Muscle of leg (tissue), 11 donors: Measurements from ENCODE around the gene FARP1. TPM values are rescaled to one million over a fixed set of nuclear protein-coding genes. Genes with fewer than 3 reads are reported as not detected.

ENCODE experiments used
- DNase-seq: peaks from one replicate; pipeline ENCODE4 v3.0.0; 2013
- H3K27ac ChIP-seq: one replicate; pipeline ENCODE4 v1.5.1; 2013; ENCODE audit warnings: mild to moderate bottlenecking, low read length, control low read depth
- H3K27me3 ChIP-seq: one replicate; pipeline ENCODE4 v1.6.1; 2013; ENCODE audit warnings: low read length; ENCODE audit not compliant: control insufficient read depth, insufficient read depth
- H3K36me3 ChIP-seq: one replicate; pipeline ENCODE4 v1.6.1; 2013; ENCODE audit warnings: low read length; ENCODE audit not compliant: control insufficient read depth, insufficient read depth
- H3K4me1 ChIP-seq: one replicate; pipeline ENCODE4 v1.6.1; 2013; ENCODE audit warnings: low read length; ENCODE audit not compliant: control insufficient read depth, insufficient read depth
- H3K4me3 ChIP-seq: one replicate; pipeline ENCODE4 v1.5.1; 2013; ENCODE audit warnings: low read length, control low read depth
- H3K9me3 ChIP-seq: replicated peaks from 2 replicates; pipeline ENCODE4 v1.6.1; 2013; ENCODE audit warnings: low read depth, low read length; ENCODE audit not compliant: control insufficient read depth
- WGBS: methylation state at CpG from one replicate; pipeline ENCODE4 v1.1.5; 2013; ENCODE audit warnings: missing lambda C conversion rate; ENCODE audit not compliant: insufficient coverage; 5-methylcytosine and 5-hydroxymethylcytosine counted together
- polyA plus RNA-seq, 8 donors: library from polyadenylated mRNA; unstranded; fragments of 120-200 nt; gene quantifications; one replicate each; pipeline versions ENCODE4 v1.2.1 to v1.2.3, GENCODE V29; 2013; ENCODE audit warnings: inconsistent platforms in 1 of 8, low replicate concordance in 1 of 8; ENCODE audit not compliant: insufficient read length in 8 of 8, insufficient read depth in 1 of 8
- total RNA-seq: library from RNA; stranded (reverse); fragments of 120-200 nt; gene quantifications from one replicate; pipeline ENCODE4 v1.2.4, GENCODE V29; 2013

Gene FARP1
- total and polyA plus RNA-seq, 9 donors, result 37.8 to 90.7 (median 74.3) TPM

GRCh38 chr13:98129059-98129746 is 13.7 kb upstream of the FARP1 start:
- no peak overlapping the region for H3K27ac ChIP-seq
- no peaks in the 10 kb centered on the region for H3K36me3 ChIP-seq
- 90% methylated on average over 2 of the region's 5 CpGs for WGBS
- H3K4me3 ChIP-seq, result no peak overlapping the region
- no peaks in the 10 kb centered on the region for H3K9me3 ChIP-seq
- DNase-seq, result no peak
- no peaks in the 10 kb centered on the region for H3K27me3 ChIP-seq
- no peaks in the 10 kb centered on the region for H3K4me1 ChIP-seq

DNA sequence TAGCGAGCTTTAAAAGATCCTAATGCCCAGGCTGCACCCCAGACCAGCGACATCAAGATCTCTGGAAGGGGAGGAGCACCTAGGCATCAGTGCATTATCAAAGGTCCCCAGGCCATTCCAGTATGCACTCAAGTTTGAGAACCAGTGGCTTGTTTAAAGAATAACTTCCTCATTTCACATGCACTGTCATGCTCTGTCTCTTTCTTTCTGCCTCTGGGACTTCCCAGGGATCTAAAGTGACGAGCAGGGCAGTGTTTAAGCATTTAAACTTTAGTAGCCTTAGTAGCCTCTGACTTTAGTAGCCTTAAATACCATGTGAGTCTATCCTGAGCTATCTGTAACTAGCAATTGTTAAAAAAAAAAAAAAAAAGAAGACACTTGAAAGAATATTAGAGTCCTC is 8.9 kb upstream of the FARP1 start:
- no peaks in the 10 kb centered on the region for H3K4me1 ChIP-seq
- H3K9me3 ChIP-seq, result no peaks in the 10 kb centered on the region
- WGBS, result 70% methylated on average over 2 of the region's 3 CpGs
- no peaks in the 10 kb centered on the region for H3K27me3 ChIP-seq
- no peak overlapping the region for H3K4me3 ChIP-seq
- H3K27ac ChIP-seq, result no peak overlapping the region
- no peak for DNase-seq
- no peaks in the 10 kb centered on the region for H3K36me3 ChIP-seq

DNA sequence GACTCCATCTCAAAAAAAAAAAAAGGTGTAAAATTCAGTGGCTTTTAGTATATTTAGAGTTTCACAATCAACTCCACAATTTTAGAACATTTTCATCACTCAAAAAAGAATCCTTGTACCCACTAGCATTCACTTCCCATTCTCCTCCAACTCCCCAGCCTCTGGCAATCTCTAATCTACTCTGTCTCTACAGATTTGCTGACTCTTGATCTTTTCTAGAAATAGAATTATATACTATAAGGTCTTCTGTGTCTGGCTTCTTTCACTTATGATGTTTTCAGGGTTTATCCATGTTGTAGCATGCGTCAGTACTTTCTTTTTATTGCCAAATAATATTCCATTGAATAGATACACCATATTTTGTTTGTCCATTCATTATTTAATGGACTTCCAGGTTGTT is 8.0 kb upstream of the FARP1 start:
- DNase-seq, result no peak
- Histone ChIP-seq H3K9me3 (no peaks in the 10 kb centered on the region), H3K27me3 (no peaks in the 10 kb centered on the region), H3K27ac (no peak overlapping the region), H3K4me1 (no peaks in the 10 kb centered on the region), H3K36me3 (no peaks in the 10 kb centered on the region), H3K4me3 (no peak overlapping the region)
- no CpG with 5 or more reads among the region's 1 CpG for WGBS

GRCh38 chr13:98141091-98141490 is 1.8 kb upstream of the FARP1 start:
- Histone ChIP-seq H3K4me1 (peaks cover 18% of the 10 kb centered on the region), H3K4me3 (no peak overlapping the region), H3K36me3 (no peaks in the 10 kb centered on the region), H3K27ac (no peak overlapping the region), H3K9me3 (no peaks in the 10 kb centered on the region), H3K27me3 (peaks cover 10% of the 10 kb centered on the region)
- 100% methylated on average over 3 of the region's 7 CpGs for WGBS
- DNase-seq, result no peak

DNA sequence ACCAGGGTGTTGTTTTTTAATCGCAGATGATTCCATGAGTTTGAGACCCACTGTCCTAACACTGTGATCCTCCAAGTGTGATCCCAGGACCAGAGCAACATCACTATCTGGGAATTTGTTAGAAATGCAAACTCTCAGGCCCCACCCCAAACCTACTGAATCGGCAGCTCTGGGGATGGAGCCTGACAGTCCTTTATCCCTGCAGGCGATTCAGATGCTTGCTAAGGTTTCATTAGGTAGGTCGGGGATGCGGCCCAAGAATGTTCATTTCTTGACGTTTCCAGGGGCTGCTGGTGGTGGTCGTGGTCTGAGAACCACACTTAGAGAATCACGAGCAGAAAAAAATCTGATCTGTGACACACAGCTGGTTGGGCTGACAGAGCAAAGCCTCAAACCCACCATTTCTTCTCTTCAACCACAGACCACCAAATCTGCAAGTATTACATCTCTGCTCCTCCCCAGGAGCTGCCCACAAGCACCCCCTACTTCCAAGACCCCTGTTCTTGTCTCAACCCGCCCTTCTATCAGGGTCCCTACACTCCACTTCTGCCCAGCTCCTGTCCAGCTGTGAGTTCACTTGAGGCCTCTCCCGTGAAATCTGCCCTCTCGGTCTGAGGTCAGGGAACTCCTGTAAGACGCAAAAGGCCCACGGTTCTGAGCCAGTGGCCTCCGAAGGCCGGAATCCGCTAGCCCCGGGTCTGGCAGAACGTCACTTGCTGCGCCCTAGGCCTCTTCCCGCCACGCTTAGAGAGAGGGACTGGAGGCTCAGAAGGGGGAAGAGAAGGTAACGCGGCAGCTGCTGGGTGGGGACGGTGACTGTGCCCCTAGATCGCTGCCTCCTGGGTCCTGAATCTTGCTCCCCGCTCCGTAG is 1.1 kb upstream of the FARP1 start:
- Histone ChIP-seq H3K4me3 (peak overlapping the region; percentile 63), H3K4me1 (peaks cover 18% of the 10 kb centered on the region), H3K9me3 (no peaks in the 10 kb centered on the region), H3K27ac (peak overlapping the region; percentile 35), H3K27me3 (peaks cover 10% of the 10 kb centered on the region), H3K36me3 (no peaks in the 10 kb centered on the region)
- DNase-seq, result peak; percentile 40
- WGBS, result 32% methylated on average over 17 of the region's 27 CpGs

GRCh38 chr13:98143157-98143553 is 261 bp downstream of the FARP1 start:
- Histone ChIP-seq H3K4me3 (peak overlapping the region; percentile 47), H3K27ac (no peak overlapping the region), H3K9me3 (no peaks in the 10 kb centered on the region), H3K36me3 (no peaks in the 10 kb centered on the region), H3K4me1 (peaks cover 18% of the 10 kb centered on the region), H3K27me3 (peaks cover 10% of the 10 kb centered on the region)
- DNase-seq, result no peak
- WGBS, result under 1% methylated on average over 58 of the region's 66 CpGs

DNA sequence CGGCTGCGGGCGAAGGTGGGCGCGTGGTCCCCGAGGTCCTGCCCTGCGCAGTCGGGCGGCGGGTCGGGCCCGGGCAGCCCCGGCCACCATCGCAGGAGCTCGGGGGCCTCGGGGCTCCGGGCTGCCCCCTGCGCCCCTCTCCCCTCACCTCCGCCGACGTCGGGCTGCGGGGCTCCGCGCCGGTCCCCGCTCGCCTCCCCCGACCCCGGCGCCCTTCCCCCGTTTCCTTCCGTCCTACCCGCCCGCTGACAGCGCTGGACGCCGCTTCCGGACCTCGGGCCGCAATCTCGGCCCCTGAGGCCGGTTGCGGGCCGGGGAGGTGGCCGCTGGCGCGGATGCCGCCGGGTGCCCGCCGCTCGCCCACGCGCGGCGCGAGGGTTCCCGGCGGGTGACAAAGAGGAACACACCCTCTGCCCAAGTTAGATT is 720 bp downstream of the FARP1 start:
- peak; percentile 51 for DNase-seq
- peaks cover 18% of the 10 kb centered on the region for H3K4me1 ChIP-seq
- H3K27me3 ChIP-seq, result peaks cover 10% of the 10 kb centered on the region
- under 1% methylated on average over 57 of the region's 60 CpGs for WGBS
- H3K9me3 ChIP-seq, result no peaks in the 10 kb centered on the region
- H3K4me3 ChIP-seq, result peak overlapping the region; percentile 47
- H3K36me3 ChIP-seq, result no peaks in the 10 kb centered on the region
- no peak overlapping the region for H3K27ac ChIP-seq

DNA sequence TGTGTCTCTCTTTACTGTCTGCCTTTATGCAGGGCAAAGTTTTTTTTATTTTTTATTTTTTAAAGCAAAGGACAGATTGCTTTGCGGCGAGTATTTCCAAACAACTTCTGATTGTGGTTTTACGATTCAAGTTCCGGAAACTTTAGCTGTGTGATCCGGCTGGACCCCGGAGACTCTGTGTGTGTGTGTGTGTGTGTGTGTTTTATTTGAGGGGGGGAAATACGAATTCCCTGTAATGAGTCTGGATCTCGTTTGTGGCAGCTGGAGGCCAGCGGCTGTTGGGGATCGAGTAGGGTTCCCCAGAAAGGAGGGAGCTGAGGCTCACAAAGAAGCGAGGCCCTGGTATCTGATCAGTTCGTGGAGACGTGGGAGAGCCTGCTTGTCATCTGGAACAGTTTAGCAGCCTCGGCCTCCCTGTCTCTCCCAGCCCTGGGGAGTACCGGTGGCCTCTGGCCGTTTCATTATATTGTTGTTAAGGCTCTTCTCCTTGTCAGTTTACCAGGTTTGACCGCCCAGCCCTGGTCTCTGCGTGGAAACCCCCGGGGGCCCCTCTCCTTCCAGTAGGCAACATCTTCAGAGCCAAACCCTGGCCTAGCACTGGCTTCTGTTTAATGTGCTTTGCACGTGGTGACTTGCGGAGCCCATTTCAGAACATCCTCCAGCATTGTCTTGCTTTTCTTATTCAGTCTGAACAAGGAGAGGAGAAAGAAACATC is 1.3 kb downstream of the FARP1 start:
- peak; percentile 71 for DNase-seq
- no peaks in the 10 kb centered on the region for H3K9me3 ChIP-seq
- H3K4me3 ChIP-seq, result peak overlapping the region; percentile 47
- peaks cover 10% of the 10 kb centered on the region for H3K27me3 ChIP-seq
- H3K27ac ChIP-seq, result peak overlapping the region; percentile 58
- H3K36me3 ChIP-seq, result no peaks in the 10 kb centered on the region
- 2% methylated on average over 18 of the region's 21 CpGs for WGBS
- peaks cover 18% of the 10 kb centered on the region for H3K4me1 ChIP-seq

- H3K4me1 ChIP-seq, result peaks cover 18% of the 10 kb centered on the region
- no peaks in the 10 kb centered on the region for H3K9me3 ChIP-seq
- peak overlapping the region; percentile 47 for H3K4me3 ChIP-seq
- peak; percentile 36 for DNase-seq
- no peak overlapping the region for H3K27ac ChIP-seq
- H3K36me3 ChIP-seq, result no peaks in the 10 kb centered on the region
- H3K27me3 ChIP-seq, result peaks cover 10% of the 10 kb centered on the region
- WGBS, result 0% methylated on average over 1 of the region's 10 CpGs
Measured at GRCh38 chr13:98144801-98145350, 2.0 kb downstream of the FARP1 start.

DNA sequence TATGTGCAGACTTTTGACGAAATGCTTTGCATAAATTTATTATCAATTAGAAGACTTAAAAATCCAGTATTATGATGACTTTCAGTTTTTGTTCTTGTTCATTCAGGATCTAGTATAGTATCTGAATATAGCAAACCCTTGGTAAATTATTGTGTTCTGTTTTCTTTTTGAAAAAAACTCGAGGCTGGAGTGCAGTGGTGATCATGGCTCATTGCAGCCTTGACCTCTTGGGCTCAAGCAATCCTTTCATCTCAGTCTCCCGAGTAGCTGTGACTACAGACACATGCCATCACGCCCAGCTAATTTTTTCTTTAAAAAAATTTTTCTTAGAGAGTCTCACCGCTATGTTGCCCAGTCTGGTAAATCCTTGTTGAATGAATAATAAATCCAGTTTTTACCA is 4.6 kb downstream of the FARP1 start:
- H3K27ac ChIP-seq, result no peak overlapping the region
- no CpG with 5 or more reads among the region's 5 CpGs for WGBS

More for the DNA sequence above, 4.6 kb downstream of the FARP1 start:
- Histone ChIP-seq H3K4me3 (no peak overlapping the region), H3K4me1 (peaks cover 11% of the 10 kb centered on the region), H3K27me3 (peaks cover 1% of the 10 kb centered on the region), H3K36me3 (no peaks in the 10 kb centered on the region), H3K9me3 (no peaks in the 10 kb centered on the region)
- DNase-seq, result no peak
